Measurements from ENCODE around the gene PRKCE. TPM values are rescaled to one million over a fixed set of nuclear protein-coding genes. Genes with fewer than 3 reads are reported as not detected.

The PRKCE gene
- total RNA-seq, 1 experiment from 2014 or later, result 12.1 TPM

- no peak overlapping the region for H3K27ac Mint-ChIP-seq (ENCODE audit: low read depth, unreplicated experiment)
- no peak for DNase-seq (ENCODE audit: unreplicated experiment)
- H3K4me1 Mint-ChIP-seq (ENCODE audit: insufficient read depth, unreplicated experiment), result no peaks in the 10 kb centered on the region
- no TSS peak for BruUV-seq (replicated peaks)
- no peaks in the 10 kb centered on the region for H3K9me3 Mint-ChIP-seq (ENCODE audit: unreplicated experiment)
- no peak for TF ChIP-seq CTCF (IDR thresholded peaks at IDR 0.05; ENCODE audit: unreplicated experiment)
- no peaks in the 10 kb centered on the region for H3K27me3 Mint-ChIP-seq (ENCODE audit: insufficient read depth, unreplicated experiment)
- H3K4me3 Mint-ChIP-seq (ENCODE audit: unreplicated experiment), result no peak overlapping the region
- ChIA-PET CTCF (interaction anchor here (1.1 kb wide), 1 partner anchor 23 kb away, joined by 3 read pairs; no protein-coding TSS in a partner anchor), POLR2A (no interaction called here)
- intact Hi-C loops (cut with micrococcal nuclease), result no loop called here
- H3K36me3 Mint-ChIP-seq (ENCODE audit: insufficient read depth, unreplicated experiment), result peaks cover 6% of the 10 kb centered on the region
These were observed 385.5 kb downstream of the PRKCE start for GRCh38 chr2:46036929-46037328.

- BruUV-seq (replicated peaks), result no TSS peak
- POLR2A ChIA-PET, result no interaction called here
- CTCF ChIA-PET, result interaction anchor here (0.6 to 0.9 kb wide), 3 partner anchors 24 to 849 kb away, joined by 3 to 4 read pairs (median 3); no protein-coding TSS in a partner anchor
- H3K4me3 Mint-ChIP-seq (ENCODE audit: unreplicated experiment), result no peak overlapping the region
- H3K36me3 Mint-ChIP-seq (ENCODE audit: insufficient read depth, unreplicated experiment), result peaks cover 6% of the 10 kb centered on the region
- no peaks in the 10 kb centered on the region for H3K9me3 Mint-ChIP-seq (ENCODE audit: unreplicated experiment)
- no peak overlapping the region for H3K27ac Mint-ChIP-seq (ENCODE audit: low read depth, unreplicated experiment)
- H3K27me3 Mint-ChIP-seq (ENCODE audit: insufficient read depth, unreplicated experiment), result no peaks in the 10 kb centered on the region
- no peaks in the 10 kb centered on the region for H3K4me1 Mint-ChIP-seq (ENCODE audit: insufficient read depth, unreplicated experiment)
- no peak for TF ChIP-seq CTCF (IDR thresholded peaks at IDR 0.05; ENCODE audit: unreplicated experiment)
- DNase-seq (ENCODE audit: unreplicated experiment), result no peak
- intact Hi-C loops (cut with micrococcal nuclease), result no loop called here
These were observed 388.2 kb downstream of the PRKCE start for GRCh38 chr2:46039543-46040303.

- POLR2A ChIA-PET, result interaction anchor here (0.9 kb wide), 1 partner anchor 256 kb away, joined by 3 read pairs; the partner anchor contains the start of gene EPAS1
- BruUV-seq (replicated peaks), result no TSS peak
- no peak for TF ChIP-seq CTCF (IDR thresholded peaks at IDR 0.05; ENCODE audit: unreplicated experiment)
- DNase-seq (ENCODE audit: unreplicated experiment), result no peak
- Mint-ChIP-seq H3K4me1 (ENCODE audit: insufficient read depth, unreplicated experiment) (no peaks in the 10 kb centered on the region), H3K4me3 (ENCODE audit: unreplicated experiment) (no peak overlapping the region), H3K27me3 (ENCODE audit: insufficient read depth, unreplicated experiment) (no peaks in the 10 kb centered on the region), H3K9me3 (ENCODE audit: unreplicated experiment) (no peaks in the 10 kb centered on the region), H3K36me3 (ENCODE audit: insufficient read depth, unreplicated experiment) (peaks cover 7% of the 10 kb centered on the region), H3K27ac (ENCODE audit: low read depth, unreplicated experiment) (no peak overlapping the region)
- CTCF ChIA-PET, result interaction anchor here (0.6 to 0.9 kb wide), 3 partner anchors 23 to 848 kb away, joined by 3 to 4 read pairs (median 3); no protein-coding TSS in a partner anchor
- intact Hi-C loops (cut with micrococcal nuclease), result no loop called here
These were observed 389.2 kb downstream of the PRKCE start for GRCh38 chr2:46040563-46041155.

- no TSS peak for BruUV-seq (replicated peaks)
- Mint-ChIP-seq H3K27ac (ENCODE audit: low read depth, unreplicated experiment) (no peak overlapping the region), H3K27me3 (ENCODE audit: insufficient read depth, unreplicated experiment) (no peaks in the 10 kb centered on the region), H3K4me1 (ENCODE audit: insufficient read depth, unreplicated experiment) (no peaks in the 10 kb centered on the region), H3K4me3 (ENCODE audit: unreplicated experiment) (no peak overlapping the region), H3K36me3 (ENCODE audit: insufficient read depth, unreplicated experiment) (peaks cover 5% of the 10 kb centered on the region), H3K9me3 (ENCODE audit: unreplicated experiment) (no peaks in the 10 kb centered on the region)
- ChIA-PET POLR2A (interaction anchor here (0.9 kb wide), 1 partner anchor 256 kb away, joined by 3 read pairs; the partner anchor contains the start of gene EPAS1), CTCF (interaction anchor here (0.7 kb wide), 1 partner anchor 281 kb away, joined by 3 read pairs; no protein-coding TSS in a partner anchor)
- intact Hi-C loops (cut with micrococcal nuclease), result no loop called here
- DNase-seq (ENCODE audit: unreplicated experiment), result no peak
- no peak for TF ChIP-seq CTCF (IDR thresholded peaks at IDR 0.05; ENCODE audit: unreplicated experiment)
These were observed 390.0 kb downstream of the PRKCE start for GRCh38 chr2:46041434-46041833.

All from MCF 10A (cell line).